Ishikawa (cell line): ENCODE measurements around the gene PDZRN3.

Experiments used
- RAD21 ChIP-seq: IDR thresholded peaks from 2 replicates; pipeline ENCODE4 v1.6.1; 2012; ENCODE audit warnings: low read depth
- TAF1 ChIP-seq: IDR thresholded peaks from 2 replicates; pipeline ENCODE4 v1.6.1; 2012; ENCODE audit warnings: low read depth, mild to moderate bottlenecking

GRCh38 chr3:73603762-73604171 lies 21.0 kb downstream of the PDZRN3 start:
- TF ChIP-seq RAD21 (no peak), TAF1 (no peak)
